ENCODE data around the gene RAB34. TPM values are rescaled to one million over a fixed set of nuclear protein-coding genes. Genes with fewer than 3 reads are reported as not detected.

Gene RAB34
- total and polyA plus RNA-seq, 2 donors (not counting 1 experiment from before 2014, with no cell fraction given), result 17.1 to 18.0 TPM

- H3K36me3 ChIP-seq (replicated peaks in 1 of 2; ENCODE audit: control extremely low read depth in 1 of 2, control insufficient read depth in 1 of 2, extremely low read depth in 1 of 2, insufficient read depth in 2 of 2, low read length in 1 of 2), result peaks cover 0 to 28% of the 10 kb centered on the region in 2 experiments
- WGBS (ENCODE audit: insufficient coverage), result 2% methylated on average over 69 of the region's 70 CpGs
- H3K9me3 ChIP-seq (ENCODE audit: control extremely low read depth in 1 of 3, control insufficient read depth in 2 of 3, insufficient read depth in 1 of 3, low read length in 2 of 3), result peaks cover 0 to 16% (median 0%) of the 10 kb centered on the region in 3 donors
- peak within 1 kb of the TSS; percentile 58 for H2AFZ ChIP-seq (ENCODE audit: insufficient read depth, low read depth, low read length, poor library complexity, severe bottlenecking)
- intact Hi-C loops (cut with micrococcal nuclease), result loop anchor here (1.0 kb wide), 1 partner anchor 15 kb away; the partner anchor contains the start of gene NEK8
- H3K27ac Mint-ChIP-seq, result peak within 1 kb of the TSS; percentile 94
- H3K4me1 Mint-ChIP-seq, result peaks cover 63% of the 10 kb centered on the region
- H3K9ac ChIP-seq (ENCODE audit: low read length), result peak within 1 kb of the TSS; percentile 87
- no peaks in the 10 kb centered on the region for H3K27me3 Mint-ChIP-seq
- POLR2A ChIA-PET, result interaction anchor here (0.6 to 16.2 kb wide), 5 partner anchors 14 to 208 kb away, joined by 3 to 511 read pairs (median 6); partner anchors contain the start of genes NEK8, PHF12, RPL23A and TLCD1
- TF ChIP-seq EZH2 (IDR thresholded peaks at IDR 0.05; ENCODE audit: borderline replicate concordance, insufficient read depth, low read depth, low read length, poor library complexity, severe bottlenecking), result no peak
- TF ChIP-seq CTCF (IDR thresholded peaks at IDR 0.05), result no peak
- H3K4me1 ChIP-seq (ENCODE audit: control insufficient read depth in 2 of 2, insufficient read depth in 2 of 2, low read length in 2 of 2), result peaks cover 75 to 79% of the 10 kb centered on the region in 2 donors
- H3K27ac ChIP-seq (ENCODE audit: low read length in 2 of 2), result peak within 1 kb of the TSS; percentile 86 to 100
- H4K20me1 ChIP-seq (ENCODE audit: control insufficient read depth, insufficient read depth, low read length, poor library complexity, severe bottlenecking), result peaks cover 44% of the 10 kb centered on the region
- ATAC-seq (ENCODE audit: low read depth), result peak; percentile 72
- peak; percentile 94 for DNase-seq
- CTCF ChIA-PET, result interaction anchor here (0.6 to 18.9 kb wide), 4 partner anchors 17 to 219 kb away, joined by 3 to 1020 read pairs (median 3); partner anchors contain the start of genes NEK8, RPL23A and TLCD1
- H3K27me3 ChIP-seq (replicated peaks in 1 of 4; ENCODE audit: control extremely low read depth in 1 of 4, control insufficient read depth in 3 of 4, insufficient read depth in 4 of 4, low read length in 3 of 4), result no peaks in the 10 kb centered on the region
- H3K9me3 Mint-ChIP-seq (ENCODE audit: insufficient read depth), result no peaks in the 10 kb centered on the region
- peaks cover 58% of the 10 kb centered on the region for H3K79me2 ChIP-seq (ENCODE audit: control insufficient read depth, insufficient read depth, low read length)
- peak within 1 kb of the TSS; percentile 88 for H3K4me2 ChIP-seq (replicated peaks; ENCODE audit: low read depth, low read length, poor library complexity, severe bottlenecking)
- peak within 1 kb of the TSS; percentile 94 for H3K4me3 Mint-ChIP-seq
- H3K4me3 ChIP-seq (ENCODE audit: control extremely low read depth in 1 of 5, extremely low read depth in 1 of 5, insufficient read depth in 1 of 5, low read depth in 2 of 5, low read length in 4 of 5), result peak within 1 kb of the TSS; percentile 58 to 98 (median 88)
Observed at GRCh38 chr17:28743243-28744103, 25.8 kb upstream of the RAB34 start, which contains the start of gene TRAF4. Gene TRAF4 (plus strand): TSS chr17:28744011. CDS start chr17:28744113, 102 bp downstream.
